ENCODE measurements around the gene BCKDHB.
"Not testable (repeated sequence)": the region's sequence is repeated elsewhere in the genome, so short reads cannot be mapped to it uniquely, and the experiment has no call there.

DNA sequence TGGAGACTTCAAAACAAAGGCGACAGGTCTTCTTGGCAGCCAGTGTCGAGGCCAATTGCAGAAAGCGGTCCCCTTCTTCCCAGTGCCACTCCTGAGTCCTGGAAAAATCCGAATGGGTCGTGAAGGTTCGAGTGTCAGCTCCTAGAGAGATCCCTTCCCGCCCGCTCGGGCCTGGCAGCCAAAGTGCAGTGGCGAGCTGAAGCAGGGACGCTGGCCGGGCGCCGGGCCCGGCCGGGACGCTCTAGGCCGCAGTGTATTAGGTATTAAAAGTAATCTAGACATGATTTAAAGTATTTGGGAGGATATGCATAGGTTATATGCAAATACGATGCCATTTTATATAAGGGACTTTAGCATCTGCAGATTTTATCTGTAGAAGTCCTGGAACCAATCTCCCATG, 36.0 kb upstream of the BCKDHB start:
- not testable (repeated sequence) for TF ChIP-seq EZH2 (optimal IDR thresholded peaks at IDR 0.05; ENCODE audit: low read depth, low read length); CTCF (IDR thresholded peaks at IDR 0.05; ENCODE audit: low read length); EZH2phosphoT487 (IDR thresholded peaks at IDR 0.05; ENCODE audit: low read length)
